Gastroesophageal sphincter (tissue), 3 donors: ENCODE results near the gene TTC24.

Experiments used
- EP300 ChIP-seq: sonication (generic); formaldehyde crosslinking; IDR thresholded peaks from one replicate; pipeline ENCODE4 v1.6.1; 2017; ENCODE audit warnings: antibody characterized with exemption, mild to moderate bottlenecking
- TF ChIP-seq, protein P1 (sequence below), 4 experiments: fragments of 200-600 bp in 2 of 4; fragments of 450-650 bp in 2 of 4; sonication (generic) in 1 of 4; IDR thresholded peaks; one replicate each; pipeline ENCODE4 v1.5.1; 2017 to 2019; ENCODE audit warnings: antibody characterized with exemption in 4 of 4, mild to moderate bottlenecking in 2 of 4, moderate library complexity in 2 of 4

GRCh38 chr1:156534424-156535060 lies 45.0 kb upstream of the TTC24 start:
- TF ChIP-seq EP300, result no peak
- TF ChIP-seq, protein P1, sequence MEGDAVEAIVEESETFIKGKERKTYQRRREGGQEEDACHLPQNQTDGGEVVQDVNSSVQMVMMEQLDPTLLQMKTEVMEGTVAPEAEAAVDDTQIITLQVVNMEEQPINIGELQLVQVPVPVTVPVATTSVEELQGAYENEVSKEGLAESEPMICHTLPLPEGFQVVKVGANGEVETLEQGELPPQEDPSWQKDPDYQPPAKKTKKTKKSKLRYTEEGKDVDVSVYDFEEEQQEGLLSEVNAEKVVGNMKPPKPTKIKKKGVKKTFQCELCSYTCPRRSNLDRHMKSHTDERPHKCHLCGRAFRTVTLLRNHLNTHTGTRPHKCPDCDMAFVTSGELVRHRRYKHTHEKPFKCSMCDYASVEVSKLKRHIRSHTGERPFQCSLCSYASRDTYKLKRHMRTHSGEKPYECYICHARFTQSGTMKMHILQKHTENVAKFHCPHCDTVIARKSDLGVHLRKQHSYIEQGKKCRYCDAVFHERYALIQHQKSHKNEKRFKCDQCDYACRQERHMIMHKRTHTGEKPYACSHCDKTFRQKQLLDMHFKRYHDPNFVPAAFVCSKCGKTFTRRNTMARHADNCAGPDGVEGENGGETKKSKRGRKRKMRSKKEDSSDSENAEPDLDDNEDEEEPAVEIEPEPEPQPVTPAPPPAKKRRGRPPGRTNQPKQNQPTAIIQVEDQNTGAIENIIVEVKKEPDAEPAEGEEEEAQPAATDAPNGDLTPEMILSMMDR (IDR thresholded peaks at IDR 0.05), result no peak
